Esophagus squamous epithelium (tissue), 4 donors: ENCODE results near the gene TRIM50.

ENCODE experiments used
- POLR2A ChIP-seq, 4 donors: fragments of 450-650 bp; IDR thresholded peaks; one replicate each; pipeline ENCODE4 v1.6.1; 2017; ENCODE audit warnings: antibody characterized with exemption in 4 of 4, mild to moderate bottlenecking in 4 of 4, moderate library complexity in 3 of 4
- TF ChIP-seq, protein P1 (sequence below), 6 experiments: fragments of 450-650 bp in 4 of 6; fragments of 200-600 bp in 2 of 6; sonication (generic) in 2 of 6; IDR thresholded peaks; one replicate each; pipeline ENCODE4 v1.5.1; 2016 to 2019; ENCODE audit warnings: antibody characterized with exemption in 6 of 6, mild to moderate bottlenecking in 4 of 6, moderate library complexity in 4 of 6

DNA sequence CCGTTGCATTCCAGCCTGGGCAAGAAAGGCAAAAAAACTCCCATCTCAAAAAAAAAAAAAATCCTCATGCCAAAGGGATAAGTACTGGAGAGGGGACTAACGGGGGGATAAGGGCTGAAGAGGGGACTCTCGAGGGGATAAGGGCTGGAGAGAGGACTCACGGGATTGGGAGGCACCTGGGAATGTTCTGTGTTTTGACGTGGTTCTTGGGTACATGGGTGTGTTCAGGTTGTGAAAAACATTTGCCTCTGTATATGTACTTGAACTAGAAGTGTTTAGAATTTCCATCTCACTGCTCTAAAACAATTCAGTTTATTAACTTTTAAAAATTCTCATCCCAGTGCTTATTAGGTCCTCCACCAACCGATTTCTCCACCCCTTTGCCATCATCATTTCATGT is 4.6 kb upstream of the TRIM50 start:
- TF ChIP-seq, protein P1, sequence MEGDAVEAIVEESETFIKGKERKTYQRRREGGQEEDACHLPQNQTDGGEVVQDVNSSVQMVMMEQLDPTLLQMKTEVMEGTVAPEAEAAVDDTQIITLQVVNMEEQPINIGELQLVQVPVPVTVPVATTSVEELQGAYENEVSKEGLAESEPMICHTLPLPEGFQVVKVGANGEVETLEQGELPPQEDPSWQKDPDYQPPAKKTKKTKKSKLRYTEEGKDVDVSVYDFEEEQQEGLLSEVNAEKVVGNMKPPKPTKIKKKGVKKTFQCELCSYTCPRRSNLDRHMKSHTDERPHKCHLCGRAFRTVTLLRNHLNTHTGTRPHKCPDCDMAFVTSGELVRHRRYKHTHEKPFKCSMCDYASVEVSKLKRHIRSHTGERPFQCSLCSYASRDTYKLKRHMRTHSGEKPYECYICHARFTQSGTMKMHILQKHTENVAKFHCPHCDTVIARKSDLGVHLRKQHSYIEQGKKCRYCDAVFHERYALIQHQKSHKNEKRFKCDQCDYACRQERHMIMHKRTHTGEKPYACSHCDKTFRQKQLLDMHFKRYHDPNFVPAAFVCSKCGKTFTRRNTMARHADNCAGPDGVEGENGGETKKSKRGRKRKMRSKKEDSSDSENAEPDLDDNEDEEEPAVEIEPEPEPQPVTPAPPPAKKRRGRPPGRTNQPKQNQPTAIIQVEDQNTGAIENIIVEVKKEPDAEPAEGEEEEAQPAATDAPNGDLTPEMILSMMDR (IDR thresholded peaks at IDR 0.05), result no peak
- no peak for TF ChIP-seq POLR2A (IDR thresholded peaks at IDR 0.05)
